ENCODE results near the gene NQO1.

DNA sequence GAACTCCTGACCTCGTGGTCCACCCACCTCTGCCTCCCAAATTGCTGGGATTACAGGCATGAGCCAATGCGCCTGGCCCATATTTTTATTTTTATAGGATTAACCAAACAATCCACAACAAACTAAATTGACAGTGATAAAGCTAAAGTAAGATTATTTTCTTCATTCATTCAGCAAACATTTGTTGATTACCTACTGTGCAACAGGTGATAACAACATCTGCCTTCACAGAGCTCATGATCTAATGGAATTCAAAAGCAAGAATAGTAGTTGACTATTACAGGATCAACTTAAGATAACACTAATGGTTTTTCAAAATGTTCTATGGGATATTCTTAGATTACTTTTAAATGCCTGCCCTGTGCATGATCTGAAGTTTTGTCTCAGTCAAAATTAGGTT is 37.8 kb downstream of the NQO1 start:
- TF ChIP-seq, protein P1, sequence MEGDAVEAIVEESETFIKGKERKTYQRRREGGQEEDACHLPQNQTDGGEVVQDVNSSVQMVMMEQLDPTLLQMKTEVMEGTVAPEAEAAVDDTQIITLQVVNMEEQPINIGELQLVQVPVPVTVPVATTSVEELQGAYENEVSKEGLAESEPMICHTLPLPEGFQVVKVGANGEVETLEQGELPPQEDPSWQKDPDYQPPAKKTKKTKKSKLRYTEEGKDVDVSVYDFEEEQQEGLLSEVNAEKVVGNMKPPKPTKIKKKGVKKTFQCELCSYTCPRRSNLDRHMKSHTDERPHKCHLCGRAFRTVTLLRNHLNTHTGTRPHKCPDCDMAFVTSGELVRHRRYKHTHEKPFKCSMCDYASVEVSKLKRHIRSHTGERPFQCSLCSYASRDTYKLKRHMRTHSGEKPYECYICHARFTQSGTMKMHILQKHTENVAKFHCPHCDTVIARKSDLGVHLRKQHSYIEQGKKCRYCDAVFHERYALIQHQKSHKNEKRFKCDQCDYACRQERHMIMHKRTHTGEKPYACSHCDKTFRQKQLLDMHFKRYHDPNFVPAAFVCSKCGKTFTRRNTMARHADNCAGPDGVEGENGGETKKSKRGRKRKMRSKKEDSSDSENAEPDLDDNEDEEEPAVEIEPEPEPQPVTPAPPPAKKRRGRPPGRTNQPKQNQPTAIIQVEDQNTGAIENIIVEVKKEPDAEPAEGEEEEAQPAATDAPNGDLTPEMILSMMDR (CRISPR knock-in tag; IDR thresholded peaks at IDR 0.05) = no peak
- TF ChIP-seq POLR2AphosphoS5 (IDR thresholded peaks at IDR 0.05; ENCODE audit: low read depth, low read length) (no peak), ETV6 (CRISPR knock-in tag; conservative IDR thresholded peaks at IDR 0.05) (no peak), THYN1 (CRISPR knock-in tag; IDR thresholded peaks at IDR 0.05; ENCODE audit: borderline replicate concordance, low read depth) (no peak), CREB1 (IDR thresholded peaks at IDR 0.05) (no peak), CREB1 (CRISPR knock-in tag; IDR thresholded peaks at IDR 0.05) (no peak), CEBPB (IDR thresholded peaks at IDR 0.05; ENCODE audit: borderline replicate concordance, low read depth, low read length) (no peak), REL (CRISPR knock-in tag; conservative IDR thresholded peaks at IDR 0.05) (no peak), SMC3 (IDR thresholded peaks at IDR 0.05; ENCODE audit: low read length) (no peak)

Data from HepG2 (cell line).